Measurements from ENCODE around the gene EIF2B4. TPM values are rescaled to one million over a fixed set of nuclear protein-coding genes. Genes with fewer than 3 reads are reported as not detected.

Gene EIF2B4
- total and polyA plus RNA-seq, 7 experiments from 2014 or later: 23.8 to 56.1 (median 42.2) TPM

- H3K4me3 Mint-ChIP-seq: no peak overlapping the region
- intact Hi-C loops (cut with micrococcal nuclease): no loop called here
- peaks cover 6 to 18% (median 14%) of the 10 kb centered on the region in 7 donors for H3K4me1 Mint-ChIP-seq
- Histone ChIP-seq H3K27ac (ENCODE audit: low read depth, low read length) (no peak overlapping the region), H3K36me3 (ENCODE audit: control insufficient read depth in 2 of 3, insufficient read depth in 3 of 3, low read length in 3 of 3) (peaks cover 13 to 38% (median 13%) of the 10 kb centered on the region in 3 experiments), H3K4me3 (ENCODE audit: low read length) (no peak overlapping the region), H3K9me3 (ENCODE audit: control insufficient read depth in 2 of 3, low read length in 3 of 3) (no peaks in the 10 kb centered on the region), H3K4me1 (ENCODE audit: control insufficient read depth in 2 of 2, insufficient read depth in 2 of 2, low read length in 2 of 2) (peaks cover 4 to 5% of the 10 kb centered on the region in 2 donors), H3K27me3 (ENCODE audit: control insufficient read depth in 2 of 2, insufficient read depth in 2 of 2, low read length in 2 of 2) (no peaks in the 10 kb centered on the region)
- H3K9me3 Mint-ChIP-seq: no peaks in the 10 kb centered on the region
- peaks cover 0 to 25% (median 14%) of the 10 kb centered on the region in 5 donors for H3K36me3 Mint-ChIP-seq
- H3K27me3 Mint-ChIP-seq: no peaks in the 10 kb centered on the region
- DNase-seq: no peak
- POLR2A ChIA-PET: interaction anchor here (0.9 to 1.1 kb wide), 2 partner anchors 39 to 266 kb away, joined by 3 read pairs; partner anchors contain the start of genes CCDC121 and GPN1
- H3K27ac Mint-ChIP-seq: peak overlapping the region in 2 of 9 donors; percentile 20 to 59
- no peak for ATAC-seq
- CTCF ChIA-PET: no interaction called here
These were observed 7.3 kb downstream of the EIF2B4 start for GRCh38 chr2:27362678-27363420.

- peak; percentile 76 to 94 (median 92) for DNase-seq
These were observed 13.6 kb downstream of the EIF2B4 start, which contains the start of gene GTF3C2 for GRCh38 chr2:27356382-27357181. TSS of gene GTF3C2 (minus strand) at chr2:27356764. CDS start at chr2:27343554, 13,210 bp downstream.

GRCh38 chr2:27356056-27356381 is 14.1 kb downstream of the EIF2B4 start:
- Mint-ChIP-seq H3K4me3 (peak overlapping the region; percentile 95 to 100 (median 98)), H3K4me1 (peaks cover 40 to 68% (median 60%) of the 10 kb centered on the region in 7 donors), H3K9me3 (peaks cover 0 to 6% (median 0%) of the 10 kb centered on the region in 11 donors), H3K27ac (peak overlapping the region; percentile 96 to 100 (median 99)), H3K27me3 (no peaks in the 10 kb centered on the region), H3K36me3 (peaks cover 0 to 8% (median 4%) of the 10 kb centered on the region in 5 donors)
- ChIA-PET CTCF (no interaction called here), POLR2A (interaction anchor here (1.0 to 2.9 kb wide), 12 partner anchors 11 to 274 kb away, joined by 3 to 65 read pairs (median 6); partner anchors contain the start of genes ATRAID, EIF2B4, MPV17 and NRBP1)
- Histone ChIP-seq H3K27me3 (ENCODE audit: control insufficient read depth in 2 of 2, insufficient read depth in 2 of 2, low read length in 2 of 2) (no peaks in the 10 kb centered on the region), H3K4me3 (ENCODE audit: low read length) (peak overlapping the region; percentile 96), H3K36me3 (ENCODE audit: control insufficient read depth in 2 of 3, insufficient read depth in 3 of 3, low read length in 3 of 3) (peaks cover 0 to 12% (median 0%) of the 10 kb centered on the region in 3 experiments), H3K9me3 (ENCODE audit: control insufficient read depth in 2 of 3, low read length in 3 of 3) (no peaks in the 10 kb centered on the region), H3K4me1 (ENCODE audit: control insufficient read depth in 2 of 2, insufficient read depth in 2 of 2, low read length in 2 of 2) (peaks cover 24 to 36% of the 10 kb centered on the region in 2 donors), H3K27ac (ENCODE audit: low read depth, low read length) (peak overlapping the region; percentile 91)
- intact Hi-C loops (cut with micrococcal nuclease): loop anchor here (1.0 to 5.0 kb wide), 16 partner anchors 14 to 1324 kb away; partner anchors contain the start of genes IFT172 (in 2 of the 2), NRBP1 (in 2 of the 2), PPM1G (in 2 of the 2) and AGBL5 (in 1 of the 2)
- DNase-seq (no peak), ATAC-seq (peak; percentile 34)

More at GRCh38 chr2:27356382-27357181, 13.6 kb downstream of the EIF2B4 start, which contains the start of gene GTF3C2:
- Histone ChIP-seq H3K4me3 (ENCODE audit: low read length) (peak within 1 kb of the TSS; percentile 96), H3K36me3 (ENCODE audit: control insufficient read depth in 2 of 3, insufficient read depth in 3 of 3, low read length in 3 of 3) (peaks cover 0 to 12% (median 0%) of the 10 kb centered on the region in 3 experiments), H3K27ac (ENCODE audit: low read depth, low read length) (peak within 1 kb of the TSS; percentile 91), H3K4me1 (ENCODE audit: control insufficient read depth in 2 of 2, insufficient read depth in 2 of 2, low read length in 2 of 2) (peaks cover 24 to 34% of the 10 kb centered on the region in 2 donors), H3K27me3 (ENCODE audit: control insufficient read depth in 2 of 2, insufficient read depth in 2 of 2, low read length in 2 of 2) (no peaks in the 10 kb centered on the region), H3K9me3 (ENCODE audit: control insufficient read depth in 2 of 3, low read length in 3 of 3) (no peaks in the 10 kb centered on the region)
- intact Hi-C loops (cut with micrococcal nuclease): loop anchor here (1.0 to 5.0 kb wide), 17 partner anchors 14 to 1324 kb away; partner anchors contain the start of genes ATRAID (in 2 of the 2), EIF2B4 (in 2 of the 2), IFT172 (in 2 of the 2) and MPV17 (in 2 of the 2)
- H3K27me3 Mint-ChIP-seq: no peaks in the 10 kb centered on the region
- H3K4me1 Mint-ChIP-seq: peaks cover 38 to 63% (median 56%) of the 10 kb centered on the region in 7 donors
- peaks cover 0 to 6% (median 0%) of the 10 kb centered on the region in 11 donors for H3K9me3 Mint-ChIP-seq
- ATAC-seq: peak; percentile 85
- H3K36me3 Mint-ChIP-seq: peaks cover 0 to 8% (median 4%) of the 10 kb centered on the region in 5 donors
- ChIA-PET POLR2A (interaction anchor here (1.0 to 2.9 kb wide), 13 partner anchors 12 to 274 kb away, joined by 3 to 65 read pairs (median 5); partner anchors contain the start of genes ATRAID, EIF2B4, MPV17 and NRBP1), CTCF (interaction anchor here (1.0 kb wide), 2 partner anchors 13 to 16 kb away, joined by 3 to 4 read pairs; no protein-coding TSS in a partner anchor)
- H3K4me3 Mint-ChIP-seq: peak within 1 kb of the TSS; percentile 95 to 100 (median 98)
- H3K27ac Mint-ChIP-seq: peak within 1 kb of the TSS; percentile 96 to 100 (median 99)

GRCh38 chr2:27354597-27354927 is 15.6 kb downstream of the EIF2B4 start:
- Mint-ChIP-seq H3K9me3 (peaks cover 0 to 6% (median 0%) of the 10 kb centered on the region in 11 donors), H3K4me1 (peaks cover 40 to 81% (median 67%) of the 10 kb centered on the region in 7 donors), H3K4me3 (peak overlapping the region in 9 of 10 donors; percentile 42 to 100 (median 66)), H3K27me3 (no peaks in the 10 kb centered on the region), H3K27ac (peak overlapping the region in 2 of 9 donors; percentile 39 to 52), H3K36me3 (peaks cover 0 to 11% (median 7%) of the 10 kb centered on the region in 5 donors)
- ATAC-seq (no peak), DNase-seq (no peak)
- intact Hi-C loops (cut with micrococcal nuclease): no loop called here
- no peak overlapping the region for H3K27ac ChIP-seq (ENCODE audit: low read depth, low read length)
- H3K4me1 ChIP-seq (ENCODE audit: control insufficient read depth in 2 of 2, insufficient read depth in 2 of 2, low read length in 2 of 2): peaks cover 24 to 36% of the 10 kb centered on the region in 2 donors
- H3K27me3 ChIP-seq (ENCODE audit: control insufficient read depth in 2 of 2, insufficient read depth in 2 of 2, low read length in 2 of 2): no peaks in the 10 kb centered on the region
- CTCF ChIA-PET: no interaction called here
- POLR2A ChIA-PET: interaction anchor here (0.7 to 4.2 kb wide), 2 partner anchors 31 to 37 kb away, joined by 5 to 21 read pairs; partner anchors contain the start of gene MPV17
- H3K36me3 ChIP-seq (ENCODE audit: control insufficient read depth in 2 of 3, insufficient read depth in 3 of 3, low read length in 3 of 3): peaks cover 0 to 12% (median 0%) of the 10 kb centered on the region in 3 experiments
- no peak overlapping the region for H3K4me3 ChIP-seq (ENCODE audit: low read length)
- no peaks in the 10 kb centered on the region for H3K9me3 ChIP-seq (ENCODE audit: control insufficient read depth in 2 of 3, low read length in 3 of 3)

GRCh38 chr2:27353762-27354596 is 16.2 kb downstream of the EIF2B4 start:
- intact Hi-C loops (cut with micrococcal nuclease): no loop called here
- H3K9me3 Mint-ChIP-seq: peaks cover 0 to 6% (median 0%) of the 10 kb centered on the region in 11 donors
- peaks cover 40 to 86% (median 71%) of the 10 kb centered on the region in 7 donors for H3K4me1 Mint-ChIP-seq

More at GRCh38 chr2:27353762-27354596, 16.2 kb downstream of the EIF2B4 start:
- peaks cover 24 to 36% of the 10 kb centered on the region in 2 donors for H3K4me1 ChIP-seq (ENCODE audit: control insufficient read depth in 2 of 2, insufficient read depth in 2 of 2, low read length in 2 of 2)
- peak overlapping the region in 9 of 10 donors; percentile 42 to 100 (median 65) for H3K4me3 Mint-ChIP-seq
- no peak overlapping the region for H3K27ac ChIP-seq (ENCODE audit: low read depth, low read length)
- DNase-seq (no peak), ATAC-seq (no peak)
- CTCF ChIA-PET: no interaction called here
- no peaks in the 10 kb centered on the region for H3K9me3 ChIP-seq (ENCODE audit: control insufficient read depth in 2 of 3, low read length in 3 of 3)
- peak overlapping the region in 4 of 9 donors; percentile 39 to 83 (median 53) for H3K27ac Mint-ChIP-seq
- H3K36me3 Mint-ChIP-seq: peaks cover 0 to 12% (median 7%) of the 10 kb centered on the region in 5 donors
- no peaks in the 10 kb centered on the region for H3K27me3 Mint-ChIP-seq
- no peaks in the 10 kb centered on the region for H3K27me3 ChIP-seq (ENCODE audit: control insufficient read depth in 2 of 2, insufficient read depth in 2 of 2, low read length in 2 of 2)
- no peak overlapping the region for H3K4me3 ChIP-seq (ENCODE audit: low read length)
- H3K36me3 ChIP-seq (ENCODE audit: control insufficient read depth in 2 of 3, insufficient read depth in 3 of 3, low read length in 3 of 3): peaks cover 0 to 12% (median 0%) of the 10 kb centered on the region in 3 experiments
- POLR2A ChIA-PET: interaction anchor here (0.7 to 4.2 kb wide), 4 partner anchors 10 to 36 kb away, joined by 4 to 21 read pairs (median 4); partner anchors contain the start of gene MPV17
